ENCODE measurements around the gene SELL.
"Not testable (repeated sequence)": the region's sequence is repeated elsewhere in the genome, so short reads cannot be mapped to it uniquely, and the experiment has no call there.

SELL gene

DNA sequence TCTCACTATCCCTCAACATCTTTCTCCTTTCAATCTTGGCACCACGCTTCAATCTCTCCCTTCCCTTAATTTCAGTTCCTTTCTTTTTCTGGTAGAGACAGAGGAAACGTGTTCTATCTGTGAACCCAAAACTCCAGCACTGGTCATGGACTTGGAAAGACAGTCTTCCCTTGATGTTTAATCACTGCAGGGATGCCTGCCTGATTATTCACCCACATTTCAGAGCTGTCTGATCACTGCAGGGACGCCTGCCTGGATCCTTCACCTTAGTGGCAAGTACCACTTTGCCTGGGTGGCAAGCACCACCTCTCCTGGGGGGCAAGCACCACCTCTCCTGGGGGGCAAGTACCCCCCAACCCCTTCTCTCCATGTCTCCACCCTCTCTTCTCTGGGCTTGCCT lies 27.8 kb downstream of the SELL start:
- H3K4me3 ChIP-seq (ENCODE audit: control insufficient read depth, low read depth, low read length), result no peak overlapping the region
- TF ChIP-seq, protein P1, sequence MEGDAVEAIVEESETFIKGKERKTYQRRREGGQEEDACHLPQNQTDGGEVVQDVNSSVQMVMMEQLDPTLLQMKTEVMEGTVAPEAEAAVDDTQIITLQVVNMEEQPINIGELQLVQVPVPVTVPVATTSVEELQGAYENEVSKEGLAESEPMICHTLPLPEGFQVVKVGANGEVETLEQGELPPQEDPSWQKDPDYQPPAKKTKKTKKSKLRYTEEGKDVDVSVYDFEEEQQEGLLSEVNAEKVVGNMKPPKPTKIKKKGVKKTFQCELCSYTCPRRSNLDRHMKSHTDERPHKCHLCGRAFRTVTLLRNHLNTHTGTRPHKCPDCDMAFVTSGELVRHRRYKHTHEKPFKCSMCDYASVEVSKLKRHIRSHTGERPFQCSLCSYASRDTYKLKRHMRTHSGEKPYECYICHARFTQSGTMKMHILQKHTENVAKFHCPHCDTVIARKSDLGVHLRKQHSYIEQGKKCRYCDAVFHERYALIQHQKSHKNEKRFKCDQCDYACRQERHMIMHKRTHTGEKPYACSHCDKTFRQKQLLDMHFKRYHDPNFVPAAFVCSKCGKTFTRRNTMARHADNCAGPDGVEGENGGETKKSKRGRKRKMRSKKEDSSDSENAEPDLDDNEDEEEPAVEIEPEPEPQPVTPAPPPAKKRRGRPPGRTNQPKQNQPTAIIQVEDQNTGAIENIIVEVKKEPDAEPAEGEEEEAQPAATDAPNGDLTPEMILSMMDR (IDR thresholded peaks at IDR 0.05; ENCODE audit: control insufficient read depth, insufficient read depth, low read depth, low read length, missing control alignments), result no peak
- DNase-seq (ENCODE audit: low read depth), result no peak

DNA sequence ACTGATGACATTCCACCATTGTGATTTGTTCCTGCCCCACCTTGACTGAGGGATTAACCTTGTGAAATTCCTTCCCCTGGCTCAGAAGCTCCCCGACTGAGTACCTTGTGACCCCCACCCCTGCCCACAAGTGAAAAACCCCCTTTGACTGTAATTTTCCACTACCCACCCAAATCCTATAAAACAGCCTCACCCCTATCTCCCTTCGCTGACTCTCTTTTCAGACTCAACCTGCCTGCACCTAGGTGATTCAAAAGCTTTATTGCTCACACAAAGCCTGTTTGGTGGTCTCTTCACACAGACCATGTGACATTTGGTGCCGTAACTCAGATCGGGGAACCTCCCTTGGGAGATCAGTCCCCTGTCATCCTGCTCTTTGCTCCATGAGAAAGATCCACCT lies 28.3 kb downstream of the SELL start:
- H3K4me3 ChIP-seq (ENCODE audit: control insufficient read depth, low read depth, low read length); DNase-seq (ENCODE audit: low read depth): not testable (repeated sequence)

DNA sequence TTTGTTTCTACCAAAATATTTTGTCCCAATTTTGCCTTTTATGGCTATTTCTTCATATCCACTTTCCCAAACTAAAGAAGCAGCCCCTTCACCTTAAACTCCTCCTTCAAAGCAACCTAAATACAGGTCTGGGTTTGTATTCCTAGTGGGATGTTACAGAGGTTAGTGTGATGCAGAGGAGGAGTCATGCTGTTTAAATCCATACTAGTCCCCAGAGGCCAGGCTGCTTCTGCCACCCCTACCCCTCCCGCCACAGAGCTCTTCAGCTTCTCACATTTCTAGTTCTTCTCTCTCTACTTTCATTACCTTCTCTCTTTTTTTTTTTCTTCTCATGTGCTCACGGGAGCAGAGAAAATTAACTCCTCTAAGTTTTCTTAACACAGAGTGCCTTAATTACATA lies 29.3 kb downstream of the SELL start:
- DNase-seq (ENCODE audit: low read depth), result no peak
- H3K4me3 ChIP-seq (ENCODE audit: control insufficient read depth, low read depth, low read length), result no peak overlapping the region
- TF ChIP-seq, protein P1 (IDR thresholded peaks at IDR 0.05; ENCODE audit: control insufficient read depth, insufficient read depth, low read depth, low read length, missing control alignments), result no peak

DNA sequence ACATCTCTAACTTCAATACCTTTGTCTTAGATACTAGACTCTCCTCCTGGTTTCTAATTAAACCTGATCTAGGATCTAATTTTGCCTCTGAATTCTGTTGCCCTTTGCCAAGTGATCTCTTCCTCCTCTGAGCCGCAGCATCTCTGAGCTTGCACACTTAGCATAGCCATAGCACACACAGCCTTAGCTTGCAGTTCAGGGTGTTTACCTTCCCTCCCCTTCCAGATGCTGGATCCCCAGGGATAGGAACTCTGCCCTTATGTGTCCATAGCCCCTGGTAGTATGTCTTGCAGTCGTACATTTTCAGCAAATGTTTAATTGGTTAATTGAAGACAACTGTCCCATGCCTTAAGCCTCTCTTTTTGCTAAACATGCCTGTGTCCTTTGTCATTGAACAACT lies 30.3 kb downstream of the SELL start:
- DNase-seq (ENCODE audit: low read depth), result no peak
- no peak overlapping the region for H3K4me3 ChIP-seq (ENCODE audit: control insufficient read depth, low read depth, low read length)
- TF ChIP-seq, protein P1 (IDR thresholded peaks at IDR 0.05; ENCODE audit: control insufficient read depth, insufficient read depth, low read depth, low read length, missing control alignments), result no peak

DNA sequence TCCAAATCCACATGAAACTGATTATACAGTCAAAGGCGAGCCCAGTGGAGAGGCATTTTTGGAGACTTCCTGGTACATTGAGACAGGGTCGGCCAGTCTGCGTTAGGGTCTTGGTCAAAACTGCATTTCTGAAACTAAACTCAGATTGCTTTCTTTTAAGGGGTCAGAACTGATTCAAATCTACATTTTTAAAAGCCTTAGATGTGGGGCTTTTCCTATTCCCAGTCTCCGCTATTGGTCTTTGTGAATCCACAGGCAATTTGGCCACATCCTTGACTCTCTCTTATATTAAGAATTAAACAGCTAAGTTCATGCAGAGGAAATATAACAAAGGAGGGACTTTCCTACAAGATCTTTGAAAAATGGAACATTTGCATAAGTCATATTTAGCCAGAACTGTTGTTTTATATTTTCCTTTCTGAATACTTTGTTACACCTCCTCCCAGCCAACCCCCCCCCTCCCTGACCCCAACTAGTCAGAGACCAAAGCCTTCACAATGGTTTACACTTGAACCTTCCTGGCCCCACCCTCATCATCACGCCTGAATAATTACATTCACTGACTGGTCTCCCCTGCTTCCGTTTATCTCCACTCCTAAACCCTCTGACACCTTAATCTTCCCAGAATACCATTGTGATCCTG lies 30.9 kb downstream of the SELL start:
- DNase-seq (ENCODE audit: low read depth), result no peak
- TF ChIP-seq, protein P1 (IDR thresholded peaks at IDR 0.05; ENCODE audit: control insufficient read depth, insufficient read depth, low read depth, low read length, missing control alignments), result no peak
- H3K4me3 ChIP-seq (ENCODE audit: control insufficient read depth, low read depth, low read length), result no peak overlapping the region

DNA sequence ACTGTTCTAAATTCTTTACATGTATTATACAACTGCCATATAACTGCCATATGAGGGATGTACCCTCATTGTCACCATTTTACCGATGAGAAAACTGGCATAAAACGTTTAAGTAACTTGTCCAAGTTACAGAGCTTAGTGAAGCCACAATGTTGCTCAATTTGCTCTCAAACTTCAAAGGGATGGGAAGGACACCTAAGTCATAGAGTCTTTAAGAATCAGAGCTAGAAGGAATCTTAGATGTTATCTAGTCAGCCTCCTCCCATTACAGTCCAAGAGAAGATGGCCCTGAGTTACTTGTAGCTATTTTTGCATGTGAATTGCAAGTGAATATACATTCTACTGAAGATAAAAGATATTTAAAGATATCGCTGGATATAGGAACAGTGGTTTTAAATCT lies 31.7 kb downstream of the SELL start:
- H3K4me3 ChIP-seq (ENCODE audit: control insufficient read depth, low read depth, low read length), result no peak overlapping the region
- no peak for DNase-seq (ENCODE audit: low read depth)
- TF ChIP-seq, protein P1 (IDR thresholded peaks at IDR 0.05; ENCODE audit: control insufficient read depth, insufficient read depth, low read depth, low read length, missing control alignments), result no peak

DNA sequence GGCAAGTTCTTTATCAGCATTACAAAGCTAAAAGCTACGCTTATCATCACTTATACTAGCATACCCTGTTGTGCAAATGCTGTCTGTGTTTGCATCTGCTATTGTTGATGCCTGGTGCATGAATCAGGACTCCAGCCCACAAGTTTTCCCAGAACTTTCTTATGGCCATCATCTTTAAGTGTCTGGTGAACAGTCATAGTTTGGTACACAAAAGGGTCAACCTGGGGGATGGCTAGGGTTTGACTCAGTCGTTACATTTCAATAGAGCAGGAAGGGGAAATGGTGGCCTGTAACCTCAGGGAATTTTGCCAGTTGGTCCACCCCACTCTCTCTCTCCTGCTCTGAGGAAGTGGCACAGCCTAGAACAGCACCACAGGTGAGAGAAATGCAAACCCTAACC lies 35.4 kb downstream of the SELL start:
- peak; percentile 1 for DNase-seq (ENCODE audit: low read depth)
- no peak overlapping the region for H3K4me3 ChIP-seq (ENCODE audit: control insufficient read depth, low read depth, low read length)
- TF ChIP-seq, protein P1 (IDR thresholded peaks at IDR 0.05; ENCODE audit: control insufficient read depth, insufficient read depth, low read depth, low read length, missing control alignments), result no peak
